Omental fat pad (tissue), 4 donors: Measurements from ENCODE around the gene SORCS2. TPM values are rescaled to one million over a fixed set of nuclear protein-coding genes. Genes with fewer than 3 reads are reported as not detected.

Experiments
- ATAC-seq: fragments of 150-250 bp; one replicate; pipeline ENCODE4 v1.9.1; 2016; ENCODE audit warnings: mild to moderate bottlenecking, moderate library complexity; ENCODE audit not compliant: low FRiP score
- DNase-seq: peaks from one replicate; pipeline ENCODE4 v3.0.0-alpha.2; 2019; ENCODE audit warnings: low spot score
- CTCF ChIP-seq, 3 donors: fragments of 450-650 bp; IDR thresholded peaks; one replicate each; pipeline ENCODE4 v1.5.1; 2016 to 2017; ENCODE audit warnings: antibody characterized with exemption in 3 of 3, mild to moderate bottlenecking in 3 of 3, moderate library complexity in 2 of 3
- total RNA-seq, 4 donors: library from RNA; depleted of rRNA; stranded (reverse); fragments of >200 nt; gene quantifications; one replicate each; pipeline ENCODE4 v1.1.0, GENCODE V29; 2016

The SORCS2 gene
- total RNA-seq, 4 donors from 2014 or later, result 0.63 to 4.6 (median 1.2) TPM

- no peak for TF ChIP-seq CTCF (IDR thresholded peaks at IDR 0.05)
- no peak for ATAC-seq
- DNase-seq, result no peak
Measured at GRCh38 chr4:7172946-7173345, 19.4 kb upstream of the SORCS2 start.

- DNase-seq (no peak), ATAC-seq (no peak)
- TF ChIP-seq CTCF (IDR thresholded peaks at IDR 0.05), result no peak
Measured at GRCh38 chr4:7173841-7174449, 18.4 kb upstream of the SORCS2 start.

- no peak for TF ChIP-seq CTCF (IDR thresholded peaks at IDR 0.05)
- ATAC-seq, result no peak
- DNase-seq, result no peak
Measured at GRCh38 chr4:7179158-7179557, 13.2 kb upstream of the SORCS2 start.

GRCh38 chr4:7180938-7181337, 11.4 kb upstream of the SORCS2 start:
- DNase-seq (no peak), ATAC-seq (no peak)
- no peak for TF ChIP-seq CTCF (IDR thresholded peaks at IDR 0.05)

GRCh38 chr4:7182616-7183015, 9.7 kb upstream of the SORCS2 start:
- no peak for DNase-seq
- no peak for TF ChIP-seq CTCF (IDR thresholded peaks at IDR 0.05)
- no peak for ATAC-seq

GRCh38 chr4:7183161-7183560, 9.2 kb upstream of the SORCS2 start:
- ATAC-seq, result no peak
- TF ChIP-seq CTCF (IDR thresholded peaks at IDR 0.05), result no peak
- DNase-seq, result no peak

- DNase-seq, result no peak
- TF ChIP-seq CTCF (IDR thresholded peaks at IDR 0.05), result no peak
- no peak for ATAC-seq
Measured at GRCh38 chr4:7183780-7184460, 8.4 kb upstream of the SORCS2 start.
